GM13976 (cell line): ENCODE results near the gene NCK2.

Source experiments
- DNase-seq: peaks from one replicate; pipeline ENCODE4 v3.0.0; 2012; ENCODE audit warnings: low spot score
- in situ Hi-C: fragments of 300-500 bp; cut with MboI; formaldehyde crosslinking; loops from one replicate; pipeline ENCODE4 v1.12.0; 2022; ENCODE audit warnings: low sequenced_read_pairs, mixed read lengths, inconsistent platforms; ENCODE audit not compliant: unreplicated experiment
- TF ChIP-seq, protein P1 (sequence below): IDR thresholded peaks from 2 replicates; pipeline ENCODE4 v1.5.1; 2012; ENCODE audit warnings: borderline replicate concordance, mild to moderate bottlenecking; ENCODE audit not compliant: insufficient read depth; ENCODE audit errors: extremely low read depth, missing control alignments, control extremely low read depth

Gene NCK2

DNA sequence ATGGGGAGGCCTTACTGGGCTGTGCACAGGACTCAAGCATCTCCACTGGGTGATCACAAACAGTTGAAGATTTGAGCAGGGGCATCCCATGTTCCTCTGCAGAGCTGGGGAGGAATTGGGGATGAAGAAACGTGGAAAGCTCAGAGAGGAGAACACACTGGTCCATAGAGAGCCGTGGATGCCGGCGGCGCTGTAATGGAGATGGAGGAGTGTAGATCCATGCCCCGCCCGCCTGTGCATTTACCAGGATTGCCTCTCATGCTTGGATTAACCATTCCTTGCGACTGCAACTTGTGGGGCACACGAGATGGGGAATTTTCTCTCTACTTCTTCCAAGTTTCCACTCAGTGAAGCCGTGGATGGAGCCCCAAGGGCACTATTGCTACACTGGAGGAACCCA, 115.9 kb downstream of the NCK2 start:
- TF ChIP-seq, protein P1, sequence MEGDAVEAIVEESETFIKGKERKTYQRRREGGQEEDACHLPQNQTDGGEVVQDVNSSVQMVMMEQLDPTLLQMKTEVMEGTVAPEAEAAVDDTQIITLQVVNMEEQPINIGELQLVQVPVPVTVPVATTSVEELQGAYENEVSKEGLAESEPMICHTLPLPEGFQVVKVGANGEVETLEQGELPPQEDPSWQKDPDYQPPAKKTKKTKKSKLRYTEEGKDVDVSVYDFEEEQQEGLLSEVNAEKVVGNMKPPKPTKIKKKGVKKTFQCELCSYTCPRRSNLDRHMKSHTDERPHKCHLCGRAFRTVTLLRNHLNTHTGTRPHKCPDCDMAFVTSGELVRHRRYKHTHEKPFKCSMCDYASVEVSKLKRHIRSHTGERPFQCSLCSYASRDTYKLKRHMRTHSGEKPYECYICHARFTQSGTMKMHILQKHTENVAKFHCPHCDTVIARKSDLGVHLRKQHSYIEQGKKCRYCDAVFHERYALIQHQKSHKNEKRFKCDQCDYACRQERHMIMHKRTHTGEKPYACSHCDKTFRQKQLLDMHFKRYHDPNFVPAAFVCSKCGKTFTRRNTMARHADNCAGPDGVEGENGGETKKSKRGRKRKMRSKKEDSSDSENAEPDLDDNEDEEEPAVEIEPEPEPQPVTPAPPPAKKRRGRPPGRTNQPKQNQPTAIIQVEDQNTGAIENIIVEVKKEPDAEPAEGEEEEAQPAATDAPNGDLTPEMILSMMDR, result no peak
- in situ Hi-C loops, result no loop called here

DNA sequence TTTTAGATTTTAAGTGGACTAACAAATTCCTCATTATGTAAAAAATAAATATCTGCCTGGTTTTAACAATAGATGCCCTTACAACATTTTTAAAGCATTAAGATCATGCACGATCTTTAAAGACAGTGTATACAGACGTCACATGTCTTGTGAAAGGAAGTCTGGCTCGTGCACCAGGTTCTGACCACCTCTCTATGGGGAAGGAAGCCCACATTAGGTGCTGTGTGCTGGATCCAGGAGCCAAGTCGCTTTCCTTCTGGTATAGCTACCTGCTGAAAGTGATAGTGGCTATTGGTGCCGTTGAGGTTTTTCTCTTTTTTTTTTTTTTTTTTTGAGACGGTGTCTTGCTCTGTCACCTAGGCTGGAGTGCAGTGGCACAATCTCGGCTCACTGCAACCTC, 116.5 kb downstream of the NCK2 start:
- DNase-seq, result no peak
- in situ Hi-C loops, result no loop called here
- TF ChIP-seq, protein P1, result no peak

More for the DNA sequence above, 115.9 kb downstream of the NCK2 start:
- DNase-seq, result no peak

DNA sequence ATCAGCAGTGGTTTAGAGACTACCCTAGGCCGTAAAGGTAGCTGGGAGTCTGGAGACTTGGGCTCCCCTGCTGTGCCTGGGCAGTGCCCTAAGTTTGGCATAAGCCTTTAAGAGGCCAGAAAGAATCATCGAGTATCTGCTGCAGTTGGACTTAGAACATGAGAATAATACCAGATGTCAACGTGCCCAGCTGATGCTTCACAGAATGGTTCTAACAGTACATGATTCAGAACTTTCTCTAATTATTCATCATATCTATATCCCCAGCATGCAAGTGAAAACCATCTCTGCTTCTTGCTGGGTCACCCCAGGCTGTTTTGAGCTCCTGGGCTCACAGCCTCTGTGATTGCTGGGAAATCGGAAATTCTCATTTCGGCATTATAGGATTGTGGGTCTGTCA, 118.1 kb downstream of the NCK2 start:
- no peak for DNase-seq
- TF ChIP-seq, protein P1, result no peak
- in situ Hi-C loops, result no loop called here

DNA sequence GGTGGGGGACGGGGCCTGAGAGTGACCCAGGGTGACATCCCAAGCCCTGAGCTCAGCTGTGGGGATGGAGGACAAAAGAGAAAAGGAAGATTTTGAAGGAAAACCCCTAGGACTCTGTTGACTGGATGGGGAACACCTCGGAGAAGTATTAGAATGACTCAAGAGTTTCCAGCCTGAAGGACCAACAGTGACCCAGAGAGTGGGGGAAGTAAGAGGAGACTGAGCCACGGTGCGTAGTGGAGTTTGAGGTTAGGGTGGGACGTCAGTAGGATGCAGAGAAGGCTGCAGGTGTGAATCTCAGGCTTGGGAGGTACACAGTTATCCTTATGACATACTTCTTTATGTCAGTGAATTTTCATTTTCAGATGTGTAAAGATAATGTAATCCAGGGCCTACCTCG, 119.5 kb downstream of the NCK2 start:
- TF ChIP-seq, protein P1, result no peak
- peak; percentile 62 for DNase-seq
- in situ Hi-C loops, result no loop called here

DNA sequence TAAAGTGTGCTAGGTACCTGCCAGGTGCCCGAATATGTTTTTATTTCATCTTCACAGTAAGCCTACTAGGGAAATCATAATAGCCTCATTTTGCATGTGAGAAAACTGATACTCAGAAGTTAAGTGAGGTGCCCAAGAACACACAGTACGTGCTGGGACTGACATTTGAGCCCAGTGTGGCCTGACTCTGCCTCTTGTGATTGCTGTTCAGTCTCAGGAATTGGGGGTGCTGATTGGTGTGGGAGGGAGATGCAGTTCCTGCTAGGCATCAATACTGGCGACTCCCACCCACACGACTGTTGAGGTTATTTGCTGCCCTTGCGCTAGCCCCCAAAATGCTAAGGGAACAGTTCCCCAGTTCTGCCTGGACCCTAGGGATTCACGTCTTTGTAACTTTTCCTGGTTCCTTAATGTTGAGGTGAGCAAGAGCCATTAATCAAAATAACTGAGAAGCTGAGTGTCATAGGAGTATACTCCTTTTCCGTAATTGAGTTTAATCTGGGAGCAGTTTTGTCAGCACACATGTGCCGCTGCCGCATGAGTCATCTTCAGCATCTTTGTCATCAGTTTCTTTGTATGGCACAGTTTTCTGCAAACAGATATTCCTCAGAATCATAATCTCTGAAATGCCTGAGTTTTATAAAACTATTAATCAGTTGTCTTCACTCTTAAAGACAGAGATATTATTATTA, 120.7 kb downstream of the NCK2 start:
- TF ChIP-seq, protein P1, result no peak
- DNase-seq, result no peak
- in situ Hi-C loops, result no loop called here

DNA sequence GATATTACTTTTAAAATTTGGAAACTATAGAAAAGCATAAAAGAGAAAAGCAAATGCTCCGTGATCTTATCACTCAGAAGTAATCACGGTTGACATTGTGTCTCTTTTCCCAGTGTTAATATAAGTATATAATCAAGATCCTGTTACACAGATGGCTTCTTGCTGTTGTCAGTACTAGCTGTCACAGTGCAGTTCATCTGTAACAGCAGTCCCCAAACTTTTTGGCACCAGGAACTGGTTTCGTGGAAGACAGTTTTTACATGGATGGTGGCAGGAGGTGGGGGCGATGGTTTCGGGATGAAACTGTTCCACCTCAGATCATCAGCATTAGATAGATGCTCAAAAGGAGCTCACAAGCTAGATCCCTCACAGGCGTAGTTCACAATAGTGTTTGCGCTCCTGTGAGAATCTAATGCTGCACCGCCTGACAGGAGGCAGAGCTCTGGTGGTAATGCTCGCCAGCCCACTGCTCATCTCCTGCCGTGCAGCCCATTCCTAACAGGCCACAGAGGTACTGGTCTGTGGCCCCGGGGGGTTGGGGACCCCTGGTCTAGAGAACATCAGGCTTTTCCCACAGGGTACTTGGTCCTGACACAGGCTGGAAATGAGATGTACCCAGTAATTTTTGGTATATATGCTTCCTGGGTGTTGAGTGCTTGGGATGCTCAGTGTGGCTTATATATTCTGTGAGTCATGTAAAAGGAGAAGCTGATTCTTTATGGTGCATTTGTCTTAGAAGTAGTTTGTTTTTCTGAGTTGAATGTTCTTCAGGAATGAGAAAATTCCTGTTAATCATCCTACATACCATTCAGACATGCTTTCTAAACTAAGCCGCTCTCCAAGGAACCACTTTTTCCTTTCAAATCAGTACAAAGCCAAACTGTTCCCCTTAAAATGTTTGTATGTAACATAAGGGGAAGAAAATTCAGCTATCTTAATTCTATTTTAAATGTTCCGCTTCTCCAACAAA, 121.8 kb downstream of the NCK2 start:
- no peak for DNase-seq
- in situ Hi-C loops, result no loop called here
- TF ChIP-seq, protein P1, result no peak
